ENCODE measurements around the gene PIGS. TPM values are rescaled to one million over a fixed set of nuclear protein-coding genes. Genes with fewer than 3 reads are reported as not detected.

Gene PIGS
- 24.4 TPM for total RNA-seq

DNA sequence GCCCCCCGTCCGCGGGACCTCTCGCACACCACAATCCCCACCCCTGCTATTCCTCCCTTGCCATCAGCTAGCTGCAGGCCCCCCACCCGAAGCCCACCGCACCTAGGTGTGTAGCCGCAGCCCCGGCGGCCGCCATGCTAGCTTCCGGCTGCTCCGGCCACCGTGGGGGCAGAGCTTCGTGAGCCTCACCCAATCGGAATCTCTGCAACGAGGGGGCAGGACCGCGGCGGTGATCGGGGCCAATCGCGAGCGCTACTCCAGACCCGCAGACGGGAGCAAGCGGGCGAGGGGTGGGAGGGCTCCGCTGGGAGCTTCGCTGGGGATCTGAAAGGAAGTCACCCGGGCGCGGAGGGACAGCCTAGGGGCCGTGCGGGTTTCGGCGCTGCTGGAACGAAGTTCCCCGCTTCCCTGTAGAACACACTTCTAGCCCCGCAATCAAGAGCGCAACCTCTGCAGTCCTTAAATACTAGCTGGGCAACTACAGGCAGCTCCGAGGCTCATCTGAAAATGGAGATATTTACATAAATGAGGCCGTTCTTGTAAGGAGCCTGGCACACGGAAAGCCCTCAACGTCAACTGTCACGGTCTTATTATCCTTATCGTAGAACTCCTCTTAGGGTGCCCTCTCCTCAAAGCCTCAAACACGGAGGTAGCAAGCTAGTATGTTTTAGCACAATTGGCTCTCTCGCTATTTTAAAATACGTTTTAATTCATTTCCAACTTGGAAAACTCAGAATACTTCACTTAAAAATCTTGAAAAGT, at the start of gene PIGS:
Gene PIGS, minus strand, starts transcription at position 164 of the 762 bp plus-strand sequence. Its CDS starts 28 bp downstream, at position 136.

DNA sequence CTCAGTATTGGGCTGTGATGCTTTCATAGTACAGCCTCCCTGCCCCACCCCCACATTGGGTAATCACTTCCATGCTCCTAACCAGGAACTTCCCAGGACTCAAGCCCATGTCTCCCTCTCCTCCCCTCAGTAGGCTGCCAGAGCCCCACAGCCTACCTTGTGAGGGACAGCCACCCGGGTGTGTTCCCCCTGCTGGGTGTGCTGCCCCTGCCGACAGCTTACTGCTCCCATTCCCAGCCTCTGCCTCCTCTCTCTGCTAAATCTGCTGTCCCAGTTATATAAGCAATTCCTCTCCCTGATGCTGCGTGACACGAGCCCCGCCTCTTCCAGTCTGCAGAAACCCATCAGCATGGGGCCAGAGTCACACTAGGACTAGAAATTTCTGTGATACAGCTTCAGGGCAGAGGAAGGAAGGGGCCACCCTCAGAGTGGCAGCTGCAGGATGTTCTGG, 42.6 kb upstream of the PIGS start, which contains the start of gene RSKR:
Gene RSKR, minus strand, starts transcription at position 255 of the 451 bp plus-strand sequence. Its CDS starts 24 bp downstream, at position 231.

DNA sequence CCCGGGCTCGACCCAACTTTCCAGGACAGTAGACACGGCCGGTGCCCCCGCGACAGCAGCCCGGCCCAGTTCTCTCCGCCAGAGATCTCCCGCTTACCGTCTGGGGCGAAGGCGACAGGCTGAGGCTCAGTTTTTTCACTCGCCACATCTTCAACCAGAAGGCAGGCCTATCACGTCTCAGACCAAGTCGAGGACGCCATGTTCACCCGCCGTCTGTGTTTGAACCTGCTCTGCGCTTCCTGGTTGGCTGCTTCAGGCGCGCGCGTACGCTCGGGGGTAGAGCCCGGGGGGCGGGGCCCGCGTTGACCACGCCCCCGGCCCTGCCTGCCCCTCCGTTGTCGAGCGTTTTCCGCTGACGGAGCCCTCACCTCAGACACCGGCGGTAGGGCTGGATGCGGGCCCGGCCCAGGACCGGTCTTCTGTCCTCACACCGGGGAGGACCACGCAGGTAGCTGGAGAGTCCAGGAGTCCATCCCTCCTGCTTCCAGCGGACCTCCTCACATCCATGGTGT, 27.5 kb upstream of the PIGS start, which contains the start of gene SPAG5:
Gene SPAG5, minus strand, starts transcription at position 227 of the 512 bp plus-strand sequence. Its CDS starts 79 bp downstream, at position 148.

DNA sequence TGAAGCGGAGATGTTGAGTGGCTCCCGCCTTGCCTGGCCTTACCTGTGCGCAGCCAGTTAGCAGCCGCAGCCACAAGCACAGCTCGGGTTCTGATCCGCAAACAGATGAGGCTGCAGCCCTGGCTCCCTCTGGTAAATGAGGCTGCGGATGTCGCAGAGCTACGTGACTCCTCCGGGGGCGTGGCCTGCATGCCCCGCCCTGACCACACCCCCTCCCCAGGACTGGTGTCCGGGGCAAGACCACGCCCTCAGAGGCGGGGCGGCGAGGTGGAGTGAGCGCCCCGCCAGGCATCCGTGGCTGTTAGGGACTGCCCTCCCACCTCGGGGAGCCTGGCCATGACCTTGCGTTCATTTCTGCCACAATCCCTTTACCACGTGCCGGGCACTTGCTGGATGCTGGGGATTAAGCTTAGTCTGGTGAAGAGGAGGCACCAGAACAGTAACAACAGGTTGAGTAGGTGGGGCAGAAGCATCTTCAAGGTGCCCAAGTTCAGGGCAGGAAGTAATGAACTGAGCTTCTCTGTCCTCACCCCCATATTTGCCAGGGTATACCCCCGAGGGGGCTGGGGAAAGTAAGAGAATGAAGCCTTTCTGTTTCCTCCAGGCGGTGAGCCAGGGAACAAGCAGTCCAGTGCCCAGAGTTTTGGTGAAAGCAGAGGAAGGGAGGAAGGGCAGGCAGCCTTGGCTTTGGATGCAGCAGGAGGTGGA, 5.6 kb upstream of the PIGS start, which contains the start of gene ALDOC:
Gene ALDOC, minus strand, starts transcription at position 138 of the 708 bp plus-strand sequence. CDS start 1,363 bp downstream, outside the sequence.

DNA sequence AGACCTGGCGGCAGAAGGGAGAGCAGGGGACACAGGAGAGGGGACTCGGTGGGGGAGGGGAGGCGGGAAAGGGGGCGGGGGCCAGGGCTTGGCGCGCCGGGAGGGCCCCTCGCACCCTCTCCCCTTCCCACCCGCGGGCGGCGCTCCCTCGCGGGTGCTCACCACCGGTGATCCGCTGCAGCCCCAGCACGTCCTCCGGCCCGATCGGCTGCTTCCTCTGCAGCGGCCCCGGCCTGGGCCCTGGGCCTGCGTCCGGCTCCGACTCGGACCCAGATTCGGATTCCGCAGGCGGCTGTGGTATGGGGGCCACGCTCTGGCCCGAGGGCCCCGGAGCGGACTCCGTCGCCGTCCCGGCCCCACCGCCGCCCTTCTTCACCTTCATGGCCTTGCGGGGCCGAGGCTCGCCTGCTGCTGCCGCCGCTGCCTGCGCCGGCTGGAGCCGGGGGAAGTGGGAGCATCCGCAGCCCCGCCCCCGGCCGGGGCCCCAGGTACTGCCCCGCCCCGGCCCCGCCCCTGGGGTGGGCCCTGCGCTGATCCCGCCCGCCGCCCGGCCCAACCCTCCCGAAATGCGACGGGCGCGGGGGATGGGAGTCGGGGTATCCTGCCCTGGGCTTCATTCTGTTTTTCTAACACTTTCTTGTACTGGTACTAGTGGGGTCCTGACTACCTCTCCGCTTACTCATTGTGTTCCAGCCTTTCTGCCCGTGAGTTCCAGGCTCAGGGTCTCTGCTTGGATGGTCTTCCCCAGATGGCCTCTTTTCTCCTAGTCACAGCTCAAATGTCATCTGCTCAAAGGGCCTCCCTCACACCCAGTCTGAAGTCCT, 18.9 kb downstream of the PIGS start, which contains the start of gene UNC119:
Gene UNC119, minus strand, starts transcription at position 449 of the 824 bp plus-strand sequence. Its CDS starts 67 bp downstream, at position 382.

DNA sequence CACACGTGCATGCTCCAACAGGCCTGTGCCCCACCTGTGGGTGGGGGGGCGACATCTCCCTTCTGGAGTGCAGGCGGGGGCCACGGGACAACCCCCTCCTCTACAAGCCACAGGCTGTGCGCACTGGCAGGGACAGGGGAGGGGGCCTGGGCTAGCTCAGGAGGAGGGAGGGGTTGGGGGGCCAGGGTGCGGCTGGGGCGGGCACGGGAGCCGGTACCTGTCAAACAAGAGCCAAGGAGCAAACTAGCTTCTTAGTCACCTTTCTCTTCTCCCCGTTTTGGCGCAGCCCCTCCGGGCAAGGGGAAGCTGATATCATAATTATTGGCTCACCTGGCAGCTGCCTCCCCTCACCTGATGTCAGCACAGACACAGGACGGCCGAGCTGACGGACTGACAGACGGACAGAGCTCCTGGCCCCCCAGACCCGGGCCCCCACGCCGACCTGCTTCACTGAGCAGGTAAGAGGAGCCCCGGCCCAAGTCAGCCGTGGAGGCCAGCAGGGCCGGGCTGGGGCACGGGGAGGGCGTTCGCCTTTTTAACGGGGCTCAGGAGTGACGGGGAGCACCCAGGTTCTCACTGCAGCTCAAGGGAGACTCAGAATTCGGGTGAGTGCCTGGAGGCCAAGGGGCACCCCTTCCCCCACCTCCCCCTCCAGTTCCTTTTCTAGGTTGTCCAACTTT, 65.2 kb downstream of the PIGS start, which contains the start of gene FOXN1:
Gene FOXN1, plus strand, starts transcription at position 363 of the 680 bp plus-strand sequence. CDS start 17,622 bp downstream, outside the sequence.

Other genes with a start within 250 kb of the PIGS start
- 42.3 TPM for gene IFT20, start 236.1 kb downstream of the PIGS start, total RNA-seq
- gene TNFAIP1, start 235.8 kb downstream of the PIGS start, total RNA-seq, result 33.2 TPM
- gene POLDIP2, start 214.0 kb downstream of the PIGS start, total RNA-seq, result 37.9 TPM
- gene SEBOX, start 206.3 kb downstream of the PIGS start, total RNA-seq, result not detected
- gene VTN, start 201.2 kb downstream of the PIGS start, total RNA-seq, result 0.63 TPM
- gene SARM1, start 199.8 kb downstream of the PIGS start, total RNA-seq, result 54.1 TPM
- 22.8 TPM for gene SLC46A1, start 165.3 kb downstream of the PIGS start, total RNA-seq
- gene SLC13A2, start 97.9 kb downstream of the PIGS start, total RNA-seq, result not detected
- not detected for gene FOXN1, start 65.2 kb downstream of the PIGS start, total RNA-seq
- gene UNC119, start 18.9 kb downstream of the PIGS start, total RNA-seq, result 34.4 TPM
- gene ALDOC, start 5.4 kb upstream of the PIGS start, total RNA-seq, result 71.1 TPM
- 17.8 TPM for gene SPAG5, start 27.5 kb upstream of the PIGS start, total RNA-seq
- gene RSKR, start 42.7 kb upstream of the PIGS start, total RNA-seq, result 62.0 TPM
- 200 TPM for gene BLTP2, start 73.6 kb upstream of the PIGS start, total RNA-seq
- 36.0 TPM for gene SDF2, start 90.4 kb upstream of the PIGS start, total RNA-seq
- 67.0 TPM for gene SUPT6H, start 90.7 kb upstream of the PIGS start, total RNA-seq
- 5.0 TPM for gene PROCA1, start 140.4 kb upstream of the PIGS start, total RNA-seq
- 15.3 TPM for gene RAB34, start 146.3 kb upstream of the PIGS start, total RNA-seq
- gene RPL23A, start 148.5 kb upstream of the PIGS start, total RNA-seq, result 305 TPM
- gene TLCD1, start 154.7 kb upstream of the PIGS start, total RNA-seq, result not detected
- gene NEK8, start 157.3 kb upstream of the PIGS start, total RNA-seq, result 2.2 TPM
- gene TRAF4, start 172.5 kb upstream of the PIGS start, total RNA-seq, result 48.8 TPM